ENCODE measurements around the gene ITGB4.
A peak's percentile ranks its signal among the peaks of the same experiment; 100 is the strongest.

ITGB4 gene

GRCh38 chr17:75749545-75750389 lies 28.5 kb downstream of the ITGB4 start:
- Histone ChIP-seq H3K4me1 (ENCODE audit: insufficient read depth, poor library complexity, severe bottlenecking) (no peaks in the 10 kb centered on the region), H3K4me3 (ENCODE audit: severe bottlenecking) (no peak overlapping the region), H3K9me3 (ENCODE audit: severe bottlenecking) (no peaks in the 10 kb centered on the region), H3K27ac (ENCODE audit: poor library complexity, severe bottlenecking) (peak overlapping the region; percentile 6), H3K27me3 (ENCODE audit: insufficient read depth, poor library complexity, severe bottlenecking) (no peaks in the 10 kb centered on the region), H3K36me3 (ENCODE audit: low read depth) (peaks cover 98% of the 10 kb centered on the region)
- ATAC-seq (ENCODE audit: low read depth) (peak; percentile 42), DNase-seq (ENCODE audit: low spot score) (peak; percentile 82)
- peak; percentile 78 for TF ChIP-seq CTCF (IDR thresholded peaks at IDR 0.05; ENCODE audit: poor library complexity, severe bottlenecking)

- Histone ChIP-seq H3K4me3 (ENCODE audit: severe bottlenecking) (no peak overlapping the region), H3K9me3 (ENCODE audit: severe bottlenecking) (no peaks in the 10 kb centered on the region), H3K27me3 (ENCODE audit: insufficient read depth, poor library complexity, severe bottlenecking) (no peaks in the 10 kb centered on the region), H3K36me3 (ENCODE audit: low read depth) (peaks cover 98% of the 10 kb centered on the region), H3K4me1 (ENCODE audit: insufficient read depth, poor library complexity, severe bottlenecking) (no peaks in the 10 kb centered on the region), H3K27ac (ENCODE audit: poor library complexity, severe bottlenecking) (no peak overlapping the region)
- no peak for ATAC-seq (ENCODE audit: low read depth)
- no peak for TF ChIP-seq CTCF (IDR thresholded peaks at IDR 0.05; ENCODE audit: poor library complexity, severe bottlenecking)
- DNase-seq (ENCODE audit: low spot score): peak; percentile 66
Measured at GRCh38 chr17:75750661-75751423, 29.6 kb downstream of the ITGB4 start.

GRCh38 chr17:75751676-75752404 lies 30.6 kb downstream of the ITGB4 start:
- no peaks in the 10 kb centered on the region for H3K9me3 ChIP-seq (ENCODE audit: severe bottlenecking)
- TF ChIP-seq CTCF (IDR thresholded peaks at IDR 0.05; ENCODE audit: poor library complexity, severe bottlenecking): no peak
- DNase-seq (ENCODE audit: low spot score): no peak
- no peak overlapping the region for H3K4me3 ChIP-seq (ENCODE audit: severe bottlenecking)
- ATAC-seq (ENCODE audit: low read depth): no peak
- H3K4me1 ChIP-seq (ENCODE audit: insufficient read depth, poor library complexity, severe bottlenecking): no peaks in the 10 kb centered on the region
- H3K36me3 ChIP-seq (ENCODE audit: low read depth): peaks cover 98% of the 10 kb centered on the region
- H3K27ac ChIP-seq (ENCODE audit: poor library complexity, severe bottlenecking): no peak overlapping the region
- H3K27me3 ChIP-seq (ENCODE audit: insufficient read depth, poor library complexity, severe bottlenecking): no peaks in the 10 kb centered on the region

GRCh38 chr17:75752405-75752709 lies 31.1 kb downstream of the ITGB4 start:
- no peaks in the 10 kb centered on the region for H3K4me1 ChIP-seq (ENCODE audit: insufficient read depth, poor library complexity, severe bottlenecking)
- peaks cover 98% of the 10 kb centered on the region for H3K36me3 ChIP-seq (ENCODE audit: low read depth)
- no peak for TF ChIP-seq CTCF (IDR thresholded peaks at IDR 0.05; ENCODE audit: poor library complexity, severe bottlenecking)
- H3K4me3 ChIP-seq (ENCODE audit: severe bottlenecking): no peak overlapping the region
- H3K27ac ChIP-seq (ENCODE audit: poor library complexity, severe bottlenecking): no peak overlapping the region
- no peaks in the 10 kb centered on the region for H3K9me3 ChIP-seq (ENCODE audit: severe bottlenecking)
- DNase-seq (ENCODE audit: low spot score): no peak
- no peaks in the 10 kb centered on the region for H3K27me3 ChIP-seq (ENCODE audit: insufficient read depth, poor library complexity, severe bottlenecking)
- ATAC-seq (ENCODE audit: low read depth): no peak

Data from RWPE2 (cell line).